Endothelial cell of umbilical vein (primary cell): Measurements from ENCODE around the gene EFCC1. TPM values are rescaled to one million over a fixed set of nuclear protein-coding genes. Genes with fewer than 3 reads are reported as not detected.

Experiments used
- BruUV-seq: library from RNA; stranded (reverse); fragments of 400-500 nt; replicated peaks from 2 replicates; lab custom pipeline; 2021; lab: Mats Ljungman, UMichigan
- CTCF ChIA-PET: fragments of 300-600, 350-600 bp; sonication (Branson Sonifier 250); formaldehyde crosslinking; loops from one replicate; lab custom pipeline; 2021; ENCODE audit warnings: antibody characterized with exemption, inconsistent platforms; lab: Charles Lee
- POLR2A ChIA-PET: fragments of 300-600, 350-600 bp; sonication (Branson Sonifier 250); formaldehyde crosslinking; loops from one replicate; lab custom pipeline; 2021; ENCODE audit warnings: antibody characterized with exemption, inconsistent platforms; lab: Charles Lee
- DNase-seq: peaks from one replicate; pipeline ENCODE4 v3.0.0-alpha.2; 2011; ENCODE audit warnings: low read depth, low spot score
- FAIRE-seq: peaks from 2 replicates; lab custom pipeline; 2011; peaks lifted over from hg19 to GRCh38; lab: Jason Lieb, UNC
- H2AFZ ChIP-seq: 2 replicates; pipeline ENCODE4 v1.6.0; 2012; ENCODE audit warnings: low read depth, low read length, control low read depth, inconsistent platforms
- H3K27ac ChIP-seq: 2 replicates; pipeline ENCODE4 v1.5.1; 2011; ENCODE audit warnings: low read depth, mild to moderate bottlenecking, control low read depth, low read length, moderate library complexity; ENCODE audit not compliant: insufficient read depth
- H3K27me3 ChIP-seq, 2 experiments: 2 replicates each; pipeline versions ENCODE4 v1.6.0 to v1.6.1; 2011; ENCODE audit warnings: low read length in 2 of 2, mixed read lengths in 1 of 2; ENCODE audit not compliant: control insufficient read depth in 2 of 2, insufficient read depth in 2 of 2
- H3K36me3 ChIP-seq, 2 experiments: 2 replicates in 1 of 2; 3 replicates in 1 of 2; pipeline ENCODE4 v1.5.1; 2011; ENCODE audit warnings: low read length in 2 of 2, mild to moderate bottlenecking in 1 of 2, moderate library complexity in 1 of 2; ENCODE audit not compliant: control insufficient read depth in 2 of 2, insufficient read depth in 2 of 2; ENCODE audit errors: extremely low read depth in 1 of 2
- H3K4me1 ChIP-seq: 3 replicates; pipeline ENCODE4 v1.5.1; 2011; ENCODE audit warnings: mild to moderate bottlenecking, low read length; ENCODE audit not compliant: control insufficient read depth, insufficient read depth; ENCODE audit errors: extremely low read depth
- H3K4me2 ChIP-seq: 2 replicates; pipeline ENCODE4 v1.6.1; 2011; ENCODE audit warnings: low read length, control low read depth, mixed read lengths; ENCODE audit not compliant: insufficient read depth
- H3K4me3 ChIP-seq, 3 experiments: fragments of 200-600 bp in 1 of 3; sonication (generic), shearing (Covaris generic) in 1 of 3; replicated peaks in 1 of 3; 2 replicates each; pipeline ENCODE4 v1.5.1; 2011 to 2016; ENCODE audit warnings: control low read depth in 3 of 3, low read length in 3 of 3, mild to moderate bottlenecking in 2 of 3, inconsistent platforms in 1 of 3, low read depth in 1 of 3, moderate library complexity in 1 of 3; ENCODE audit not compliant: insufficient read depth in 1 of 3
- H3K79me2 ChIP-seq: 2 replicates; pipeline ENCODE4 v1.6.0; 2012; ENCODE audit warnings: low read length, inconsistent platforms; ENCODE audit not compliant: control insufficient read depth, insufficient read depth
- H3K9ac ChIP-seq: replicated peaks from 2 replicates; pipeline ENCODE3; 2011; ENCODE audit warnings: low read length, control low read depth; ENCODE audit not compliant: insufficient read depth; ENCODE audit errors: extremely low read depth
- H3K9me1 ChIP-seq: replicated peaks from 3 replicates; pipeline ENCODE4 v1.6.0; 2011; ENCODE audit warnings: mild to moderate bottlenecking, low read length; ENCODE audit not compliant: control insufficient read depth, insufficient read depth; ENCODE audit errors: extremely low read depth
- H3K9me3 ChIP-seq: replicated peaks from 2 replicates; pipeline ENCODE4 v1.5.1; 2012; ENCODE audit warnings: low read length, inconsistent platforms; ENCODE audit not compliant: control insufficient read depth, insufficient read depth
- H4K20me1 ChIP-seq: replicated peaks from 2 replicates; pipeline ENCODE3; 2011; ENCODE audit warnings: mild to moderate bottlenecking, low read length; ENCODE audit not compliant: control insufficient read depth, insufficient read depth; ENCODE audit errors: extremely low read depth
- EZH2 ChIP-seq: IDR thresholded peaks from 2 replicates; pipeline ENCODE4 v1.6.1; 2012; ENCODE audit warnings: borderline replicate concordance, low read depth, mild to moderate bottlenecking, moderate library complexity, low read length, inconsistent platforms; ENCODE audit not compliant: severe bottlenecking
- FOS ChIP-seq: IDR thresholded peaks from 2 replicates; pipeline ENCODE4 v1.6.1; 2011; ENCODE audit warnings: mild to moderate bottlenecking, low read length, moderate library complexity, borderline replicate concordance; ENCODE audit not compliant: insufficient read depth
- GATA2 ChIP-seq: IDR thresholded peaks from 2 replicates; pipeline ENCODE4 v1.7.0; 2011; ENCODE audit warnings: low read depth, mild to moderate bottlenecking, moderate library complexity, mixed read lengths, low read length; ENCODE audit not compliant: insufficient read length, insufficient read depth
- JUN ChIP-seq: IDR thresholded peaks from 2 replicates; pipeline ENCODE4 v1.6.1; 2011; ENCODE audit warnings: borderline replicate concordance, low read depth; ENCODE audit not compliant: insufficient read length, insufficient read depth
- MAX ChIP-seq: IDR thresholded peaks from 2 replicates; pipeline ENCODE4 v1.6.1; 2011; ENCODE audit not compliant: insufficient read depth, insufficient read length
- MYC ChIP-seq: IDR thresholded peaks from one replicate; pipeline ENCODE4 v1.6.1; 2011; ENCODE audit warnings: mild to moderate bottlenecking, low read depth, low read length
- POLR2A ChIP-seq: IDR thresholded peaks from 2 replicates; pipeline ENCODE4 v1.6.1; 2012; ENCODE audit warnings: low read depth, mild to moderate bottlenecking, control low read depth, low read length
- POLR2AphosphoS5 ChIP-seq: IDR thresholded peaks from 2 replicates; pipeline ENCODE4 v1.6.1; 2012; ENCODE audit warnings: low read depth, mild to moderate bottlenecking, control low read depth, low read length, moderate library complexity; ENCODE audit not compliant: insufficient read depth
- dilution Hi-C: fragments of 300-500 bp; cut with MboI; formaldehyde crosslinking; loops from one replicate; pipeline ENCODE4 v1.15.0; 2019; ENCODE audit warnings: low sequenced_read_pairs; ENCODE audit not compliant: extremely low pct_ligation_motif_present
- intact Hi-C: fragments of 100-400 bp; cut with micrococcal nuclease; formaldehyde crosslinking; loops from one replicate; pipeline ENCODE4 v1.10.0; 2022
- polyA plus RNA-seq, 4 experiments: library from polyadenylated mRNA; depleted of rRNA in 3 of 4; stranded (reverse) in 3 of 4; unstranded in 1 of 4; fragments of >200 nt; gene quantifications; 2 replicates each; pipeline versions ENCODE4 v1.2.1 to v1.2.3, GENCODE V29; 2011 to 2012; ENCODE audit warnings: missing spikeins in 1 of 4
- total RNA-seq: library from RNA; stranded (reverse); gene quantifications from 2 replicates; pipeline ENCODE4 v1.2.3, GENCODE V29; 2021
- TF ChIP-seq, protein P1 (sequence below), 2 donors: IDR thresholded peaks; 1 replicate in 1 of 2; 2 replicates in 1 of 2; pipeline ENCODE4 v1.5.1; 2011; ENCODE audit warnings: low read length in 2 of 2, mild to moderate bottlenecking in 2 of 2, moderate library complexity in 2 of 2, control low read depth in 1 of 2, inconsistent platforms in 1 of 2, low read depth in 1 of 2; ENCODE audit not compliant: insufficient read depth in 1 of 2; ENCODE audit errors: extremely low read depth in 1 of 2

The EFCC1 gene
- total and polyA plus RNA-seq, 2 donors (not counting 3 experiments of a cell fraction or from before 2014, with no cell fraction given), result 0.73 to 1.3 TPM

GRCh38 chr3:129063841-129064482 is 62.9 kb downstream of the EFCC1 start:
- dilution Hi-C loops, result no loop called here
- intact Hi-C loops, result no loop called here
- Histone ChIP-seq H3K9me1 (no peaks in the 10 kb centered on the region), H3K9me3 (no peaks in the 10 kb centered on the region), H3K27ac (no peak overlapping the region), H3K4me2 (no peak overlapping the region), H3K4me1 (no peaks in the 10 kb centered on the region), H3K9ac (no peak overlapping the region), H3K79me2 (no peaks in the 10 kb centered on the region), H3K27me3 (no peaks in the 10 kb centered on the region), H3K4me3 (no peak overlapping the region), H2AFZ (no peak overlapping the region), H4K20me1 (no peaks in the 10 kb centered on the region), H3K36me3 (no peaks in the 10 kb centered on the region)
- POLR2A ChIA-PET, result no interaction called here
- TF ChIP-seq GATA2 (no peak), FOS (no peak), MAX (no peak), POLR2AphosphoS5 (no peak)
- FAIRE-seq, result no peak
- CTCF ChIA-PET, result interaction anchor here (2.7 kb wide), 1 partner anchor 10 kb away, joined by 13 read pairs; no protein-coding TSS in a partner anchor
- DNase-seq, result no peak
- BruUV-seq, result no TSS peak

DNA sequence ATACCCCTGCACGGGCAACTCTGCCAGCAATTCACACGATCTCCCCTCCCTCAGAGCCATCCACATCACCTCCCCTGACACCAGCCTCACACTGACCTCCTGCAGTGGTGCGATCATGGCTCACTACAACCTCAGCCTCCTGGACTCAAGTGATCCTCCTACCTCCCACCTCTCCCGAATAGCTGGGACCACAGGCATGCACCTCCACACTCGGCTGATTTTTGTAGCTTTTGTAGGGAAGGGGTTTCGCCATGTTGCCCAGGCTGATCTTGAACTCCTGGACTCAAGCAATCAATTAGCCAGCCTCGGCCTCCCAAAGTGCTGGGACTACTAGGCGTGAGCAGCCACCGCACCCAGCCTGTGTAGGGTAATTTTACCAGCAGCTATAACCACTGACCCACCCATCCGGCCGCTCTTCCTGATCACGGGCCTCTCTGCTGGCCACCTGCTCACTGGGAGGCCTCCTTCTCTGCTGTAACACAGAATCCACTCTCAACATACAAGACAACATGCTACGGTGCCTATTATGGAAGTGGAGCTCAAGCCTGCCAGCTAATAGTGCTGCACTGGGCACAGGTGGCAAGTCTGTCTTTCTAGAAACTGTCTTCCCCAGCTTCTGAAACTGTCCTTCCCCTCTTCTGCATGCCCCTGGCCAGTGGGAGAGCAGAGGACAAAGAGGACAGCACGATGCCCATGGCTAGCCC is 64.1 kb downstream of the EFCC1 start:
- H3K4me3 ChIP-seq, result no peak overlapping the region
- FAIRE-seq (no peak), DNase-seq (no peak)
- no peaks in the 10 kb centered on the region for H3K4me1 ChIP-seq
- intact Hi-C loops (no loop called here), dilution Hi-C loops (no loop called here)
- H3K9me1 ChIP-seq, result no peaks in the 10 kb centered on the region
- H3K9me3 ChIP-seq, result no peaks in the 10 kb centered on the region
- POLR2A ChIA-PET, result interaction anchor here (1.1 kb wide), 1 partner anchor 11 kb away, joined by 3 read pairs; no protein-coding TSS in a partner anchor
- CTCF ChIA-PET, result interaction anchor here (1.0 to 9.8 kb wide), 2 partner anchors 13 to 95 kb away, joined by 5 to 91 read pairs; no protein-coding TSS in a partner anchor
- H4K20me1 ChIP-seq, result no peaks in the 10 kb centered on the region
- TF ChIP-seq FOS (no peak), MYC (no peak), POLR2A (no peak), POLR2AphosphoS5 (no peak), MAX (no peak), JUN (no peak), GATA2 (no peak), EZH2 (no peak)
- TF ChIP-seq, protein P1, sequence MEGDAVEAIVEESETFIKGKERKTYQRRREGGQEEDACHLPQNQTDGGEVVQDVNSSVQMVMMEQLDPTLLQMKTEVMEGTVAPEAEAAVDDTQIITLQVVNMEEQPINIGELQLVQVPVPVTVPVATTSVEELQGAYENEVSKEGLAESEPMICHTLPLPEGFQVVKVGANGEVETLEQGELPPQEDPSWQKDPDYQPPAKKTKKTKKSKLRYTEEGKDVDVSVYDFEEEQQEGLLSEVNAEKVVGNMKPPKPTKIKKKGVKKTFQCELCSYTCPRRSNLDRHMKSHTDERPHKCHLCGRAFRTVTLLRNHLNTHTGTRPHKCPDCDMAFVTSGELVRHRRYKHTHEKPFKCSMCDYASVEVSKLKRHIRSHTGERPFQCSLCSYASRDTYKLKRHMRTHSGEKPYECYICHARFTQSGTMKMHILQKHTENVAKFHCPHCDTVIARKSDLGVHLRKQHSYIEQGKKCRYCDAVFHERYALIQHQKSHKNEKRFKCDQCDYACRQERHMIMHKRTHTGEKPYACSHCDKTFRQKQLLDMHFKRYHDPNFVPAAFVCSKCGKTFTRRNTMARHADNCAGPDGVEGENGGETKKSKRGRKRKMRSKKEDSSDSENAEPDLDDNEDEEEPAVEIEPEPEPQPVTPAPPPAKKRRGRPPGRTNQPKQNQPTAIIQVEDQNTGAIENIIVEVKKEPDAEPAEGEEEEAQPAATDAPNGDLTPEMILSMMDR (IDR thresholded peaks at IDR 0.05; ENCODE audit: extremely low read depth in 1 of 2, insufficient read depth in 1 of 2, low read depth in 1 of 2, low read length in 2 of 2), result no peak
- BruUV-seq, result no TSS peak
- no peak overlapping the region for H2AFZ ChIP-seq
- H3K36me3 ChIP-seq, result no peaks in the 10 kb centered on the region
- H3K27ac ChIP-seq, result no peak overlapping the region
- no peak overlapping the region for H3K4me2 ChIP-seq
- H3K79me2 ChIP-seq, result no peaks in the 10 kb centered on the region
- H3K27me3 ChIP-seq, result no peaks in the 10 kb centered on the region
- H3K9ac ChIP-seq, result no peak overlapping the region
